Smooth muscle cell (in vitro differentiated cells): ENCODE results near the gene CYBC1. TPM values are rescaled to one million over a fixed set of nuclear protein-coding genes. Genes with fewer than 3 reads are reported as not detected.

Experiments
- DNase-seq: peaks from one replicate; lab custom pipeline; 2025; ENCODE audit not compliant: unreplicated experiment; lab: John Stamatoyannopoulos, UW
- H2AFZ ChIP-seq: fragments of 200-600 bp; sonication (generic); 2 replicates; pipeline ENCODE4 v1.6.0; 2016; ENCODE audit warnings: antibody characterized with exemption, low read depth, mild to moderate bottlenecking
- H3F3A ChIP-seq: fragments of 200-600 bp; sonication (generic); 2 replicates; pipeline ENCODE4 v1.6.0; 2017; ENCODE audit warnings: antibody characterized with exemption, low read depth
- H3K27ac ChIP-seq: fragments of 200-600 bp; sonication (generic); 2 replicates; pipeline ENCODE4 v1.5.1; 2016; ENCODE audit warnings: low read depth, mild to moderate bottlenecking
- H3K27me3 ChIP-seq: fragments of 200-600 bp; sonication (generic); 2 replicates; pipeline ENCODE4 v1.6.1; 2016; ENCODE audit warnings: low read depth, mild to moderate bottlenecking
- H3K36me3 ChIP-seq: fragments of 200-600 bp; sonication (generic); 2 replicates; pipeline ENCODE4 v1.5.1; 2016; ENCODE audit warnings: low read depth
- H3K4me1 ChIP-seq: fragments of 200-600 bp; sonication (generic); 2 replicates; pipeline ENCODE4 v1.5.1; 2016; ENCODE audit warnings: low read depth
- H3K4me2 ChIP-seq: fragments of 200-600 bp; sonication (generic); 2 replicates; pipeline ENCODE4 v1.6.0; 2016; ENCODE audit warnings: mild to moderate bottlenecking
- H3K4me3 ChIP-seq: fragments of 200-600 bp; sonication (generic); 2 replicates; pipeline ENCODE4 v1.5.1; 2016; ENCODE audit warnings: mild to moderate bottlenecking
- H3K79me2 ChIP-seq: fragments of 200-600 bp; sonication (generic); 2 replicates; pipeline ENCODE4 v1.6.0; 2016; ENCODE audit warnings: low read depth, mild to moderate bottlenecking
- H3K9ac ChIP-seq: fragments of 200-600 bp; sonication (generic); 2 replicates; pipeline ENCODE4 v1.6.0; 2016; ENCODE audit warnings: low read depth
- H3K9me3 ChIP-seq: fragments of 200-600 bp; sonication (generic); replicated peaks from 2 replicates; pipeline ENCODE4 v1.5.1; 2016; ENCODE audit warnings: low read depth
- H4K20me1 ChIP-seq: fragments of 200-600 bp; sonication (generic); 2 replicates; pipeline ENCODE4 v1.6.0; 2016; ENCODE audit warnings: low read depth
- WGBS: methylation state at CpG from one replicate; pipeline ENCODE4 v1.1.7; 2016; ENCODE audit warnings: low lambda C conversion rate; 5-methylcytosine and 5-hydroxymethylcytosine counted together
- polyA plus RNA-seq: library from polyadenylated mRNA; unstranded; fragments of >200 nt; fragmentation: Nextera tagmentation; extraction: Ambion mirVana; gene quantifications from 2 replicates; pipeline ENCODE4 v1.2.1, GENCODE V29; 2016
- total RNA-seq: library from RNA; depleted of rRNA; stranded (reverse); fragments of >200 nt; gene quantifications from 2 replicates; pipeline ENCODE4 v1.2.3, GENCODE V29; 2014
- TF ChIP-seq, protein P1 (sequence below): fragments of 200-600 bp; sonication (generic); IDR thresholded peaks from 2 replicates; pipeline ENCODE4 v1.5.1; 2017; ENCODE audit warnings: borderline replicate concordance, mild to moderate bottlenecking, antibody characterized with exemption; ENCODE audit not compliant: insufficient read depth, poor library complexity, severe bottlenecking

Gene CYBC1
- total and polyA plus RNA-seq, 2 experiments from 2014 or later, result 23.3 to 65.8 TPM

DNA sequence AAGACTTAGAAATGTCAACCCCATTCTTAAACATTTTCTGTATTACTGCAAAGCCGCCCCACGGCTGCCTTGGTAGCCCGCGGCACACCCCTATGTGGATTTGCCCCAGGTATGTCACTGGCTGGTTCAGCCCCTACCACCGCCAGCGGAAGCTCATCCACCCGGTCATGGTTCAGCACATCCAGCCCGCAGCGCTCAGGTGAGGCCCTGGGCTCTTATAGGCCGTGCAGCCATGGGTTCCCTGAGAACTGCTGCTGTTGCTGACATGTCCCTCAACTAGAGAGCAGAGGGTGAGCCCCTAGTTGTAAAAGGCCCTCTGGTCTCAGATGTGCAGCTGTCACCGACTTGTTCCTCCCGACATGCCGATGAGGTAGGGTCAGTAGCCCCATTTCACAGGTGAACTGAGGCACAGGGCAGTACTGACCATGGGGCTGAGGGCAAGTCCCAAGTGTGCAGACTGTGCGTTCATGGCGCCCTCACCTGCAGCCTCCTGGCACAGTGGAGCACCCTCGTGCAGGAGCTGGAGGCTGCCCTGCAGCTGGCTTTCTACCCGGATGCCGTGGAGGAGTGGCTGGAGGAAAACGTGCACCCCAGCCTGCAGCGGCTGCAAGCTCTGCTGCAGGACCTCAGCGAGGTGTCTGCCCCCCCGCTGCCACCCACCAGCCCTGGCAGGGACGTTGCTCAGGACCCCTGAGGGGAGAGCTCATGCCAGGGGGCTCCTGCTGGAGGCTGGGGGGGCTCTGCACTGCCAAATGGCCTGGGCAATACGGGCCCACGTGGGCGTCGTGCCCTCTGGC, 8.7 kb downstream of the CYBC1 start:
- TF ChIP-seq, protein P1, sequence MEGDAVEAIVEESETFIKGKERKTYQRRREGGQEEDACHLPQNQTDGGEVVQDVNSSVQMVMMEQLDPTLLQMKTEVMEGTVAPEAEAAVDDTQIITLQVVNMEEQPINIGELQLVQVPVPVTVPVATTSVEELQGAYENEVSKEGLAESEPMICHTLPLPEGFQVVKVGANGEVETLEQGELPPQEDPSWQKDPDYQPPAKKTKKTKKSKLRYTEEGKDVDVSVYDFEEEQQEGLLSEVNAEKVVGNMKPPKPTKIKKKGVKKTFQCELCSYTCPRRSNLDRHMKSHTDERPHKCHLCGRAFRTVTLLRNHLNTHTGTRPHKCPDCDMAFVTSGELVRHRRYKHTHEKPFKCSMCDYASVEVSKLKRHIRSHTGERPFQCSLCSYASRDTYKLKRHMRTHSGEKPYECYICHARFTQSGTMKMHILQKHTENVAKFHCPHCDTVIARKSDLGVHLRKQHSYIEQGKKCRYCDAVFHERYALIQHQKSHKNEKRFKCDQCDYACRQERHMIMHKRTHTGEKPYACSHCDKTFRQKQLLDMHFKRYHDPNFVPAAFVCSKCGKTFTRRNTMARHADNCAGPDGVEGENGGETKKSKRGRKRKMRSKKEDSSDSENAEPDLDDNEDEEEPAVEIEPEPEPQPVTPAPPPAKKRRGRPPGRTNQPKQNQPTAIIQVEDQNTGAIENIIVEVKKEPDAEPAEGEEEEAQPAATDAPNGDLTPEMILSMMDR, result no peak
- Histone ChIP-seq H3K79me2 (no peaks in the 10 kb centered on the region), H4K20me1 (no peaks in the 10 kb centered on the region), H3K4me3 (no peak overlapping the region), H3F3A (no peaks in the 10 kb centered on the region), H3K9ac (no peak overlapping the region), H3K27ac (no peak overlapping the region), H3K4me1 (no peaks in the 10 kb centered on the region), H3K36me3 (no peaks in the 10 kb centered on the region), H3K4me2 (no peak overlapping the region), H3K27me3 (no peaks in the 10 kb centered on the region), H2AFZ (no peak overlapping the region), H3K9me3 (no peaks in the 10 kb centered on the region)
- DNase-seq, result no peak
- WGBS, result 95% methylated on average over 27 of the region's 27 CpGs

DNA sequence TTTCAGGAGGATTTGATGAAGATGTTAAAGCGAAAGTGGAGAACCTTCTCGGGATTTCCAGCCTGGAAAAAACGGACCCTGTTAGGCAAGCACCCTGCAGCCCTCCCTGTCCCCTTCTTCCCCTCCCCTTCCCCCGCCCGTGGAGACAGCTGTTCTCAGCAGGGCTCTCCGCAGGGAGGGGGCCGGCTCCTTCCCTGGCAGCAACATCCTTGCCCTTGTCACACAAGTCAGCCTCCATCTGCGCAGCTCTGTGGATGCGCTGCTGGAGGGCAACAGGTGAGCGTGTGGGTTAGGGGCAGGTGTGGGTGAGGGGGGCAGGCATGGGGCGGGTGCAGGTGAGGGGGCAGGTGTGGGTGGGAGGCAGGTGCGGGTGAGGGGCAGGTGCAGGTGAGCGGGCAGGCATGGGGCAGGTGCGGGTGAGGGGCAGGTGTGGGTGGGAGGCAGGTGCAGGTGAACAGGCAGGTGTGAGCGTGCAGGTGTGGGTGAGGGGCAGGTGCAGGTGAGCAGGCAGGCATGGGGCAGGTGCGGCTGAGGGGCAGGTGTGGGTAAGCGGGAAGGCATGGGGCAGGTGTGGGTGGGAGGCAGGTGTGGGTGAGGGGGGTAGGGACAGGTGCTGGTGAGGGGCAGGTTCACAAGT, 9.4 kb downstream of the CYBC1 start:
- WGBS, result 90% methylated on average over 6 of the region's 17 CpGs
- Histone ChIP-seq H3K27me3 (no peaks in the 10 kb centered on the region), H3K4me2 (no peak overlapping the region), H3K27ac (no peak overlapping the region), H4K20me1 (no peaks in the 10 kb centered on the region), H3K79me2 (no peaks in the 10 kb centered on the region), H3K4me1 (no peaks in the 10 kb centered on the region), H3K9ac (no peak overlapping the region), H3K36me3 (no peaks in the 10 kb centered on the region), H3F3A (no peaks in the 10 kb centered on the region), H2AFZ (no peak overlapping the region), H3K4me3 (no peak overlapping the region), H3K9me3 (no peaks in the 10 kb centered on the region)
- TF ChIP-seq, protein P1, result no peak
- DNase-seq, result no peak

DNA sequence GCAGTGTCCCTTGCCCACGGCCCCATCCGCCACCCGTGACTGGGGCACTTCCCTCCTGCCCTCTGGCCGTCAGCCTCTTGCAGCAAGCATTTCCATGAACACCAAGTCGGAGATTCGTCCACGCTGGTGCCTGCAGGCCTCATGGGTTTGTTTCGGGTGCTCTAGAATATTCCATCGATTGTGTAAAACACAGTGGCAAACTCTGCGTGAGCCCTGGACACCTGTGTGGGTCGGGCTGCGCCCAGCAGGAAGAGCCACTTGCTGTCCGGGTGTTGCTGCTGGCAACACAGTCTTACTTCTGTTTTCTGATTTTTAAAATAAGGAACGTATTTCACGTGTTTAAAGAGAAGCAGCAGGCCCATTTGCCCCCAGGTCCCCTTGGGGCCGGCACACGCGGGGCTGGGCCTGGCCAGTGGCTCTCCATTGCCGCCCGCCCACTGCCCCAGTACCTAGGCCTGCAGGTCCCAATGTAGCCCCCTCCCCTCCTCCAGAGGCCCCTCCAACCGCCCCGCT, 10.0 kb downstream of the CYBC1 start:
- Histone ChIP-seq H3K79me2 (no peaks in the 10 kb centered on the region), H3K27ac (no peak overlapping the region), H3K27me3 (no peaks in the 10 kb centered on the region), H4K20me1 (no peaks in the 10 kb centered on the region), H2AFZ (no peak overlapping the region), H3K4me1 (no peaks in the 10 kb centered on the region), H3K4me3 (no peak overlapping the region), H3K4me2 (no peak overlapping the region), H3K36me3 (no peaks in the 10 kb centered on the region), H3K9ac (no peak overlapping the region), H3K9me3 (no peaks in the 10 kb centered on the region), H3F3A (no peaks in the 10 kb centered on the region)
- DNase-seq, result no peak
- WGBS, result 88% methylated on average over 22 of the region's 22 CpGs
- TF ChIP-seq, protein P1, result no peak
